ENCODE results near the gene DNAH10.
"Not testable (repeated sequence)": the region's sequence is repeated elsewhere in the genome, so short reads cannot be mapped to it uniquely, and the experiment has no call there.

DNAH10 gene

GRCh38 chr12:123938679-123939480, 176.8 kb downstream of the DNAH10 start:
- no peak for DNase-seq

DNA sequence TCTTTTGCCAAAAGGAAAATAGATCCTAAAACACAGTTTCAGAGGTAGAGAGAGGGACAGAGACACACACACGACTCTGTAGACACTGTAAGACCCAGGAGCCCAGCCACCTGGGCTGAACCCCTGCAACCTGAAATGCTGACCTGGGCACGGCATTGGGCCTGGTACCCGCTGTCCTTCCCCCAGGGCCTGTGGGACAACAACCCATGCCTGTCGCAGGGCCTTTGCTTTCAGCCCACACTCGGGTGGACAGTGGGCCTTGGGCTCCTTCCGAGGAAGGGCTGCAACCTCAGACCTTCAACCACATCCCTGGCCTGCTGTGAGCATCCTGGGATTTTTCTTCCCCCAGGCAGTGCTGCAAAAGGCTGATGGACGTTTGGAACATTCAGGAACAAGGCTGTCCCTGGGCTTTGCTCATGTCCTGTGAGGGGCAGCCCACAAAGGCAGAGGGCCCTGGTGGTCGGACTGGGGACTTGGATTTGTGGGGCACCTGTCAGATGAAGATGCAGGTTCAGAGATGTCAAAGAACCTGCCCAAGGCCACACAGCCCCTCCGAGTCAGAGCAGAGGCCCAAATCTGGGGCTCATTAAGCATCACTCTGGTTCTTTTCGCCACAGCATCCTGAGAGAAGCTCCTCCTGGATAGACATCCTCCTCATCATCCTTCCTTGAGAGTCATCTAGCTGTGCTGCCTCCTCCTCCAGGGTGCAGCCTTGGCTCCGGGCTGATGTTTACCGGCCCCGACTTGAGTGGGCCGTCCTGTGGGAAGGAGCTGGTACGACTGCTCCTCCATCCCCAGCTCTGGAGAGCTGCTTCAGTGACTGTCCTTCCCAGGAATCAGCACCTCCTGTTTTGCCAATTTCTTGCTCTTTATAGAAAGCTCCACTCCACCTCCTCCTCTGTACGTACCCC, 177.9 kb downstream of the DNAH10 start:
- no peak for DNase-seq

GRCh38 chr12:123940627-123940966, 178.5 kb downstream of the DNAH10 start:
- no peak for DNase-seq

GRCh38 chr12:123941000-123941399, 178.9 kb downstream of the DNAH10 start:
- DNase-seq: no peak

DNA sequence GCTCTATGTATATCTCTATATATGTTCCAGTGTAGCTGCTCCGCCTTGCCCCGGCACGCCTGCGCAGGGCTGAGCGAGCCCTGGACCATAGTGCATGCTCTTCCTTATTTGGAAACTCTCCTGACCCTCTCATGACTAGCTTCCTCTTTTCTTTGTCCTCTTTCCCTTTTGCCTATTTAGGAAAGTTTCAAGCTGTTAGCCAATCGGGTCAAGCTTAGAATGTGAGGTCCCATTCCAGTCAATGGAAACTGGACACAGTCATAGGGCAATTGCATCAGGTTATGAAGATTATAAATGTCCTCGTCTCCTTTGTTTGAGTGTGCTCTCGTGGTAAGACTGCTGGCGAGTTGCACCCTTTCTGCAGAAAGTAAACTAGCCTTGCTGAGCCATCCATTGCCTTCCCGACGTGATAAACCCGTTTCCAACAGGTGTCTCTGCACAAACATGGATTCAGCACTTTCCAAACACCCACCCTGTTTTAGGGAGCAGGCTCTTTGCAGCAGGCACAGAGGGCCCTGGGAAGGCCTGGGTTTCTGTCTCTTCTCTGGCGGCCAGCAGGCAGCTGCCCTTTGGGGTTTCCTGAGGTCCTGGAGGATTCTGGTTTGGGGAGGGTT, 179.6 kb downstream of the DNAH10 start:
- no peak for DNase-seq

GRCh38 chr12:123942238-123942653, 180.1 kb downstream of the DNAH10 start:
- no peak for DNase-seq

DNA sequence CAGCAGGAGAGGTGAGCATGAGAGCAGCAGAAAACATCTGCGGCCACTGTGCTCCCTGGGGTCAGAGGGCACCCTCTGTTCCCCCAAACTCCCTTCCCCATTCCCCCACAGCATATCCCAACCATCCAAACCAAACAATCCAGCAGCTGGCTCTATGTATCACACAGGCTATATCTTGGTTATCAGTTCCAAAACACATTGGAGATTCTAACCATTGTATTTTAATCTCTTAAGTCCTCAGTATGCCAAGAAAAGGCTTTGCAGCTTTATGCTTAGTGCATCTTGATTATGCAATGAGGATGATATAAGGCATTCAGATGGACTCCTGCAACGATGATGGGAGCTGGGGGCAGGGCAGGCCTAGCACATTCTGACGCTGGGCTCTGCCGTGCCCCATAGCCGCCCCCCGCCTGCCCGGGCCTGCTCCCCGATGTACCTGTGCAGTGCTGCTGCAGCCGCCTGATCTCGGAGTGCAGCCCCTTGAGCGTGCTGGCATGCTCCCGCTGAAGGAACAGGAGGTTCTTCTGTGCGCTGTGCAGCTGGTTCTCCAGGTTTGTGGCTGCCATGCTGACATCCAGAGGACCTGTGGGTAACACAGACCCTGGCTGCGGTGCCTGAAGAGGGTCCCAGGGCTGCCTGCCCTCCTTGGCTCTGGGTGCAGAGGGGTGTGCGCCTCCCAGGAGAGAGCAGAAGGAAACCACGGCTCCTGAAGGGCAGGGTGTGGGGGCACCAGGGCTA, 181.0 kb downstream of the DNAH10 start:
- DNase-seq: no peak

- DNase-seq: no peak
Observed at GRCh38 chr12:123943816-123944215, 181.7 kb downstream of the DNAH10 start.

DNA sequence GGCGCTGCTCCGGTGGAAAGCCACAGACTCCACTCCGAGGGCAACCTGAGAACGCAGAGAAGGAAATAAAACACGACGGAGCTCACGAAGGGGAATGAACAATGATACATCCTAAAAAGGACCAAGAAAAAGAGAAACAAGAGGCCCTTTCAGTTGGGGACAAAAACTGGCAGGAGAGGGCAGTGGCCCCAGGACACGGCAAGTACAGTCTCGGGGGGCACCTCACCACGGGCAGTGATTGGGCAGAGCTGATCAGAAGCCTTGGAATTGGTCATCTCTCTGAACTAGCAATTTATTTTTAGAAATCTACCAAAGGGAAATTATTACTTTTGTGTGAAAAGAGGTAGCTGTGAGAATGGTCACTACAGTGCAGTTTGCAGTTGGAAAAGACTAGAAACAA, 182.6 kb downstream of the DNAH10 start:
- DNase-seq: no peak

- no peak for DNase-seq
Observed at GRCh38 chr12:123945287-123946151, 183.4 kb downstream of the DNAH10 start.

DNA sequence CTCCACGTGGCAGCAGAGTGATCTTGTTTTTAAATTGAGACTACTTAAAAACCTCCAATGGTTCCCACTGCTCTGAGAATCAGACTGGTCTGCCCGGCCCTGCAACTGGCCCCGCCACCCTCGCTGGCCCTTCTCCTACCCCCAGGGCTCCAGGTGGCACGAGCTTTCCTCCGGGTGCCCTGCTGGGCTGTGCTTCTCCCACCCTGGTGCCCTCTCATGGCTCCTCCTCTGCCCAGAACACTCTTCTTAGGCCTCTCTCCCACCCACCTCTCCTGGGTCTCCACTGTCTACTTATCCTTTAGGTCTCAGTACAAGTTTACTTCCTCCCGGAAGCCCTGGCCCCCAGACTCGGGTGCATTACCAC, 184.0 kb downstream of the DNAH10 start:
- DNase-seq: no peak

GRCh38 chr12:123946516-123947505, 184.7 kb downstream of the DNAH10 start:
- DNase-seq: not testable (repeated sequence)

DNA sequence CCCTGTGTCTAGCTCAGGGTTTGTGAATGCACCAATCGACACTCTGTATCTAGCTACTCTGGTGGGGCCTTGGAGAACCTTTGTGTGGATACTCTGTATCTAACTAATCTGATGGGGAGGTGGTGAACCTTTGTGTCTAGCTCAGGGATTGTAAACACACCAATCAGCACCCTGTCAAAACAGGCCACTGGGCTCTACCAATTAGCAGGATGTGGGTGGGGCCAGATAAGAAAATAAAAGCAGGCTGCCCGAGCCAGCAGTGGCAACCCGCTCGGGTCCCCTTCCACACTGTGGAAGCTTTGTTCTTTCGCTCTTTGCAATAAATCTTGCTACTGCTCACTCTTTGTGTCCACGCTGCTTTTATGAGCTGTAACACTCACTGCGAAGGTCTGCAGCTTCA, 185.4 kb downstream of the DNAH10 start:
- not testable (repeated sequence) for DNase-seq

GRCh38 chr12:123948401-123948795, 186.3 kb downstream of the DNAH10 start:
- no peak for DNase-seq

GRCh38 chr12:123948796-123949769, 187.0 kb downstream of the DNAH10 start:
- DNase-seq: no peak

- DNase-seq: no peak
Observed at GRCh38 chr12:123949770-123950165, 187.7 kb downstream of the DNAH10 start.

DNA sequence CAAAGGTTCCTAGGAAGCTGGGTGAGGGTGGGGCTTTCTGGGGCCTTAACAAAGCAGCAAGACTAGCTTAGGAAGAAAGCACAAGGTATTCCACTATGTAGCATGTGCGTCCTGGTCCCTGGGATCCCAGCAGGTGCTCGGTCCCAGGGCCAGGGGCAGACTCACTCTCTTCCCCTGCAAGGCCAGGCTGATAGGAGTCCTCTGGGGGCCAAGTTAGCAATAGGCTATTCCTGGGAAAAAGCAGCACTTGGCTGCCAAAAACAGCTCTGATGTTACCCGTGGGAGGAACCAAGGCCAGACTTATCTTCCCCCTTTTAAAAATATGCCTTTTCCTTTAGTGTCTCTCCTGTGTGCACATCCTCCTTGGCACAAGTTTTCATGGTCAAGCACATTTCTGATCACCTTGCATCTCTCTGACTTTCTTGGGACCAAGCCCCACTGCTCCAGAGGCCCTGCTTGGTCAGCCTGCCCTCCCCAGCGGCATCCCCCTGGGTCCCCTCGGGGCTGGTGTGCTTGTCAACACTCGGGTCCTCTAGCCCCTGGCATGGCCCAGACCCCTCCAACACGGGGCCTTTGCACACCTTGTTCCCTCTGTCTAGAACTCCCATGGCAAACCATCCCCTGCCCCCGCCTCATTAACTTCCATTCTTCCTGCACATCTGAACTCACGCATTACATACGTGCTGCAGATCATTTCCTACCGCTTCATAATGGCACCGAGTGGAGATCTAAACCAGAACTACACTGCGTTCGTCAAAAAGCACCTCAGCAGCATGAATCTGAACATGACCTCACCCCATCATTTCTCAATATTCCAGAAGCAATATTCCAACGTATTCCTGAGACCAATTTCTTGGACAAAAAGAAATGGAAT, 188.6 kb downstream of the DNAH10 start:
- DNase-seq: no peak

DNA sequence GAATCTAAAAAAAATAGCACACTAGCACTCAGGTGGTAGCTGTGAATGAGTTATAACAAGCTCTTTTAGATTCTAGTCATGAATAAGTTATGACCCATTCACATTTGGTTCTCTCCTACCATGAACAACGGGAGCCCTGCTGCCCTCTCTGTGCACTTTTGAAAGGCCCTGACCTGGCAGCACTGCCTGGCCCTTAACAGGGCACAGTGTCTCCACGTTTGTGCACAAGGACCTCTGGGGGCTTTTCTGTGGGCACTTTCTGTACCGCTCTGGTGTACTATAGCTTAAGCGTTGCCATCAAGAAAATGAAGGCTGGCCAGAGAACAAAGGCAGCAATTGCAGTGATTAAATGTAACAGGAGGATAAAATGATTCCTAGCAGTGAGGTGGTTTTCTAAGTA, 189.4 kb downstream of the DNAH10 start:
- DNase-seq: no peak
